Keratinocyte (primary cell): ENCODE results near the gene PAX2.

Experiments
- CTCF ChIP-seq, 3 experiments: IDR thresholded peaks in 1 of 3; conservative IDR thresholded peaks in 1 of 3; optimal IDR thresholded peaks in 1 of 3; 2 replicates in 2 of 3; 3 replicates in 1 of 3; pipeline versions ENCODE3 to v1.5.1; 2011; ENCODE audit warnings: low read length in 3 of 3, mild to moderate bottlenecking in 3 of 3, moderate library complexity in 2 of 3, control low read depth in 1 of 3, inconsistent platforms in 1 of 3; ENCODE audit not compliant: insufficient read depth in 2 of 3; ENCODE audit errors: extremely low read depth in 1 of 3
- EZH2 ChIP-seq: IDR thresholded peaks from one replicate; pipeline ENCODE4 v1.6.1; 2012; ENCODE audit warnings: inconsistent platforms, mild to moderate bottlenecking, low read length, moderate library complexity

- no peak for TF ChIP-seq EZH2
- TF ChIP-seq CTCF (optimal IDR thresholded peaks at IDR 0.05 in 1 of 3, IDR thresholded peaks at IDR 0.05 in 1 of 3, conservative IDR thresholded peaks at IDR 0.05 in 1 of 3; ENCODE audit: extremely low read depth in 1 of 3, insufficient read depth in 2 of 3, low read length in 3 of 3), result no peak
Measured at GRCh38 chr10:100806356-100806645, 60.9 kb downstream of the PAX2 start.
